ENCODE data around the gene TSPAN14.

The TSPAN14 gene

DNA sequence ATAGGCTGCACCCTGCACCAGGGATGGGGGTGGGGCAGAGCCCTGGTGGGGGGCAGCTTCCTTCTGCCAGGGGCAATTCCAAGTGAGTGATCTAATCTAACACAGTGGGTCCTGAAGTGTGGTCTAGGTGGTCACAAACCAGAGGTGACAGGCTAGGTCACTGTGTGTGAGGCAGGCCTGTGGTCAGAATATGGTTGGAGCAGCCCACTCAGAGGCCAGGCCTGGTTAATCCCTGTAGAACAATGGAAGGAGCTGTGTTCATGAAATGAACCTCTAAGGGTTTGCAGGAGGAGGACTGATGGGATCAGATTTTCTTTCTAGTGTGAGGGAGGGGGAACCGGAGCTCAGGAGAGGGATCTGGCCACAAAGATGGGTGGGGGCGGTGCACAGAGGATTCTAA lies 10.0 kb upstream of the TSPAN14 start:
- H2BK5ac ChIP-seq (ENCODE audit: low read depth, low read length, poor library complexity): peak overlapping the region; percentile 23
- H2BK120ac ChIP-seq (ENCODE audit: insufficient read depth, low read length, poor library complexity): no peak overlapping the region
- H3K4ac ChIP-seq (ENCODE audit: low read depth, low read length): no peak overlapping the region
- H3K9ac ChIP-seq (ENCODE audit: low read length): no peak overlapping the region
- H3K4me2 ChIP-seq (ENCODE audit: low read length): no peak overlapping the region
- H2BK12ac ChIP-seq (ENCODE audit: low read length): peak overlapping the region; percentile 47
- H4K91ac ChIP-seq (ENCODE audit: low read depth, low read length): peak overlapping the region; percentile 10
- no peak overlapping the region for H3K27ac ChIP-seq (ENCODE audit: low read depth, low read length)
- WGBS (ENCODE audit: extremely low coverage, insufficient coverage, insufficient read length): no CpG with 5 or more reads among the region's 2 CpGs
- H3K18ac ChIP-seq (ENCODE audit: low read length): no peak overlapping the region
- DNase-seq: no peak
- H3K23ac ChIP-seq (ENCODE audit: low read length): no peak overlapping the region
- no peak overlapping the region for H2AFZ ChIP-seq (ENCODE audit: insufficient read depth, low read length, poor library complexity)
- H3K79me2 ChIP-seq (ENCODE audit: control insufficient read depth, insufficient read depth, low read length, poor library complexity): no peaks in the 10 kb centered on the region
- H4K8ac ChIP-seq (ENCODE audit: low read depth, low read length): no peak overlapping the region
- H3K27me3 ChIP-seq (ENCODE audit: insufficient read depth, low read length): no peaks in the 10 kb centered on the region
- H3K4me1 ChIP-seq (ENCODE audit: control insufficient read depth in 1 of 2, insufficient read depth in 2 of 2, low read length in 2 of 2): peaks cover 20 to 26% of the 10 kb centered on the region in 2 experiments
- H3K4me3 ChIP-seq (ENCODE audit: low read depth, low read length): no peak overlapping the region
- peak overlapping the region; percentile 28 for H2AK5ac ChIP-seq (ENCODE audit: low read length)
- H3K14ac ChIP-seq (ENCODE audit: low read length): no peak overlapping the region
- peaks cover 10% of the 10 kb centered on the region for H3K79me1 ChIP-seq (ENCODE audit: low read length)
- H3K9me3 ChIP-seq (ENCODE audit: insufficient read depth, low read depth, low read length): no peaks in the 10 kb centered on the region
- H3K36me3 ChIP-seq (ENCODE audit: control insufficient read depth in 1 of 2, insufficient read depth in 2 of 2, low read length in 2 of 2): no peaks in the 10 kb centered on the region
- H4K12ac ChIP-seq (ENCODE audit: low read depth, low read length): no peak overlapping the region

DNA sequence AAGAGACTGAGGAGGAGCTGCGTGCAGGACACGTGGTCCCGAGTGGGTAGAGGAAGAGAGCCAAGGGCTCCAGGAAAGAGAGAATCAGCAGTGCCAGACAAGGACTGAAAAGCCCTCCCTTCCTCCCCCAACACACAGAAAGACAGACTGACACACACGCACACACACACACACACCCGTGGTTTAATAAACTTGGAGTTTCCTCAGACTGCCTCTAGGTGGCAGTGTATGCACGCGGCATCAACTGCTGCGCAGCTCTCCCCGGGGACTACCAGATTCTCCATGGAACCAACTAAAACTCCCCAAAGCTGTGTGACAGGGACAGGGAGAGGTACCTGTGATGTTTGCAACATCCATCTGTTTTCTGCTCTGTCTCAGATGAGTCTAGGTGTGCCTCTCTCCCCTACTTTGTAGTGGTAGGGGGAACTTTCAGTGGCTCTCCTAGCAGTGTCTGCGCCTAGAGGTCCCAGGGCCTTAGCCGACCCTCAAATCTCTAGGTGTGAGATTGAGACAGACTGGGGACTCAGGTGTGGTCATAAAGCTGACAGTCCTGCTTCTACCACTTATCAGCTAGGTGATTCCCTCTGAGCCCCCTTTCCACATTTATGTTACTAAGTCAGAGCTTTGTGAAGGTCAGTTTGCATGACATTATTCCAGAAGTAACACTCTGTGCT lies 9.3 kb upstream of the TSPAN14 start:
- no peaks in the 10 kb centered on the region for H3K27me3 ChIP-seq (ENCODE audit: insufficient read depth, low read length)
- no peak overlapping the region for H3K4me2 ChIP-seq (ENCODE audit: low read length)
- DNase-seq: peak; percentile 56 to 83
- peak overlapping the region; percentile 10 for H4K91ac ChIP-seq (ENCODE audit: low read depth, low read length)
- no peak overlapping the region for H2AK5ac ChIP-seq (ENCODE audit: low read length)
- no peak overlapping the region for H3K27ac ChIP-seq (ENCODE audit: low read depth, low read length)
- no peak overlapping the region for H2AFZ ChIP-seq (ENCODE audit: insufficient read depth, low read length, poor library complexity)
- no peaks in the 10 kb centered on the region for H3K9me3 ChIP-seq (ENCODE audit: insufficient read depth, low read depth, low read length)
- H2BK5ac ChIP-seq (ENCODE audit: low read depth, low read length, poor library complexity): no peak overlapping the region
- no peaks in the 10 kb centered on the region for H3K36me3 ChIP-seq (ENCODE audit: control insufficient read depth in 1 of 2, insufficient read depth in 2 of 2, low read length in 2 of 2)
- H2BK120ac ChIP-seq (ENCODE audit: insufficient read depth, low read length, poor library complexity): no peak overlapping the region
- H3K23ac ChIP-seq (ENCODE audit: low read length): no peak overlapping the region
- peaks cover 22 to 24% of the 10 kb centered on the region in 2 experiments for H3K4me1 ChIP-seq (ENCODE audit: control insufficient read depth in 1 of 2, insufficient read depth in 2 of 2, low read length in 2 of 2)
- no peak overlapping the region for H4K8ac ChIP-seq (ENCODE audit: low read depth, low read length)
- peak overlapping the region; percentile 5 for H2BK12ac ChIP-seq (ENCODE audit: low read length)
- peak overlapping the region; percentile 8 for H3K14ac ChIP-seq (ENCODE audit: low read length)
- no peak overlapping the region for H3K18ac ChIP-seq (ENCODE audit: low read length)
- no peak overlapping the region for H3K4me3 ChIP-seq (ENCODE audit: low read depth, low read length)
- peaks cover 10% of the 10 kb centered on the region for H3K79me1 ChIP-seq (ENCODE audit: low read length)
- WGBS (ENCODE audit: extremely low coverage, insufficient coverage, insufficient read length): no CpG with 5 or more reads among the region's 11 CpGs
- no peak overlapping the region for H3K9ac ChIP-seq (ENCODE audit: low read length)
- H3K4ac ChIP-seq (ENCODE audit: low read depth, low read length): no peak overlapping the region
- H3K79me2 ChIP-seq (ENCODE audit: control insufficient read depth, insufficient read depth, low read length, poor library complexity): no peaks in the 10 kb centered on the region
- H4K12ac ChIP-seq (ENCODE audit: low read depth, low read length): no peak overlapping the region

DNA sequence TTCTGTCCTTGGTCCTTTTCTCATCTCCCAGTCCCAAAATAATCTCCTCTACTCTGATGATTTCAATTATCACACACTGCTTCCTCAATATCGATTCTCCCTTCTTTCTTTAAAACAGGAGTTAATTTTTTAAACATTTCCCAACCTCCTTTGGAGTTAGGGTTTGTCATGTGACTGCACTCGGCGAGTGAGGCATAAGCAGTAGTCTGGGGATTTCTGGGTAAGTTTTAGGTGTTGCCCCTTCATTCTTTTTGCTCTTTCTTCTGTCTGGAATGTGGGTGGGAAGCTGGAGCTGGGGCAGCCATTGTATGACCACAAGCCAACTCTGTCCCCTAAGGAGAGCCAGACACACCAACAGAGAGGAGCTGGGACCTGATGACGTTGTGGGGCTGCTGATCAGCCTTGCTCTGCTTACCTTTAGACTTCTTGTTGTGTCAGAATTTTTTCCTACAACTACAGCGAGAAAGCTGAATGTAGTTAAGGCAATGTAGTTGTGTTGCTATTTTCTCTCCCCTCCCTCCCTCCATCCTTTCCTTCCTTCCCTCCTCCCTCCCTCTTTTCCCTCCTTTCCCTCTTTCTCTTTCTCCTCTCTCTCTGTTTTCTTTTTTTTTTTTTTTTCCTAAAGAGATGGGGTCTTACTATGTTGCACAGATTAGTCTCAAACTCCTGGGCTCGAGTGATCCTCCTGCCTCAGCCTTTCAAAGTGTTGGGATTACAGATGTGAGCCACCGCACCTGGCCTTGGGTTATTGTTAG lies 6.5 kb upstream of the TSPAN14 start:
- H2BK12ac ChIP-seq (ENCODE audit: low read length): peak overlapping the region; percentile 44
- H3K27ac ChIP-seq (ENCODE audit: low read depth, low read length): no peak overlapping the region
- DNase-seq: no peak
- no peak overlapping the region for H3K18ac ChIP-seq (ENCODE audit: low read length)
- peaks cover 15 to 16% of the 10 kb centered on the region in 2 experiments for H3K4me1 ChIP-seq (ENCODE audit: control insufficient read depth in 1 of 2, insufficient read depth in 2 of 2, low read length in 2 of 2)
- no peak overlapping the region for H3K23ac ChIP-seq (ENCODE audit: low read length)
- no peak overlapping the region for H3K14ac ChIP-seq (ENCODE audit: low read length)
- H4K91ac ChIP-seq (ENCODE audit: low read depth, low read length): no peak overlapping the region
- H2AFZ ChIP-seq (ENCODE audit: insufficient read depth, low read length, poor library complexity): no peak overlapping the region
- peaks cover 1% of the 10 kb centered on the region for H3K9me3 ChIP-seq (ENCODE audit: insufficient read depth, low read depth, low read length)
- no peaks in the 10 kb centered on the region for H3K79me2 ChIP-seq (ENCODE audit: control insufficient read depth, insufficient read depth, low read length, poor library complexity)
- no peak overlapping the region for H2BK120ac ChIP-seq (ENCODE audit: insufficient read depth, low read length, poor library complexity)
- H3K4me2 ChIP-seq (ENCODE audit: low read length): no peak overlapping the region
- H3K4me3 ChIP-seq (ENCODE audit: low read depth, low read length): no peak overlapping the region
- H4K12ac ChIP-seq (ENCODE audit: low read depth, low read length): no peak overlapping the region
- H3K9ac ChIP-seq (ENCODE audit: low read length): no peak overlapping the region
- 100% methylated on average over 1 of the region's 7 CpGs for WGBS (ENCODE audit: extremely low coverage, insufficient coverage, insufficient read length)
- peaks cover 6% of the 10 kb centered on the region for H3K79me1 ChIP-seq (ENCODE audit: low read length)
- no peak overlapping the region for H3K4ac ChIP-seq (ENCODE audit: low read depth, low read length)
- H3K36me3 ChIP-seq (ENCODE audit: control insufficient read depth in 1 of 2, insufficient read depth in 2 of 2, low read length in 2 of 2): no peaks in the 10 kb centered on the region
- no peak overlapping the region for H2BK5ac ChIP-seq (ENCODE audit: low read depth, low read length, poor library complexity)
- no peaks in the 10 kb centered on the region for H3K27me3 ChIP-seq (ENCODE audit: insufficient read depth, low read length)
- no peak overlapping the region for H4K8ac ChIP-seq (ENCODE audit: low read depth, low read length)
- no peak overlapping the region for H2AK5ac ChIP-seq (ENCODE audit: low read length)

DNA sequence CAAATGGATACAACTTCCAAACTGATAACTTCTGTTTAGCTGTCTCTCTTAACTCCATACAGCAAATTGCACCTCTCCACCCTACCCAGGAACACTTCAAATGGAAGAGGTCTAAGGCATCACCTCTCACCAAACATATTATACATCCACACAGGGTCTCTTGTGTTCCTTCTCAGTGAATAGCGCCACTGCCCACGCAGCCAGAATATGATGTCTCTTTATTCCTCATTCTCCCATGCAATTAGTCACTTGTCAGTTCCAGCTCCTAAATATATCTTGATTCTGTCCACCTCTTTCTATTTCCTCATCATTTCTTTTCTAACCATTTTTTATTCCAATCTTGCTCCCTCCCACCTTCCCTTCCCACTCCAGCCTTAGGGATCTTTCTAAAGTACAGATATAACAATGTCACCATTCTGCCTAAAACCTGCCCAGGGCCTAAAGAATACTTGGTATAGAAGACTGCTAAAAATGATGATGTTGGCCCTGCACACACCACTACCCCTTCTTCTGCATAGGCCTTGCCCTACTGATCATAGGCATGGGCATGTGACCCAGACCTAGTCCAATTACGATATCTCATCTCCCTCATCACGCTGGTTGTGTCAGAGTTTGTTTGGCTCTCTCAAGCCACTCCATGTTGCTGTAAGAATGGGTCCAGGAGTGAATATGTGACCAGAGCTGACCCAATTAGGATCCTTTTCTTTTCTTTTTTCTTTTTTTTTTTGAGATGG lies 5.7 kb upstream of the TSPAN14 start:
- Histone ChIP-seq H2BK5ac (ENCODE audit: low read depth, low read length, poor library complexity) (no peak overlapping the region), H4K12ac (ENCODE audit: low read depth, low read length) (no peak overlapping the region), H3K27ac (ENCODE audit: low read depth, low read length) (no peak overlapping the region), H2BK12ac (ENCODE audit: low read length) (no peak overlapping the region), H3K79me2 (ENCODE audit: control insufficient read depth, insufficient read depth, low read length, poor library complexity) (peaks cover 2% of the 10 kb centered on the region), H2AK5ac (ENCODE audit: low read length) (no peak overlapping the region), H3K4me2 (ENCODE audit: low read length) (no peak overlapping the region), H3K4me1 (ENCODE audit: control insufficient read depth in 1 of 2, insufficient read depth in 2 of 2, low read length in 2 of 2) (peaks cover 14% of the 10 kb centered on the region in 2 experiments), H2AFZ (ENCODE audit: insufficient read depth, low read length, poor library complexity) (no peak overlapping the region), H3K9me3 (ENCODE audit: insufficient read depth, low read depth, low read length) (peaks cover 1% of the 10 kb centered on the region), H3K9ac (ENCODE audit: low read length) (no peak overlapping the region), H3K27me3 (ENCODE audit: insufficient read depth, low read length) (no peaks in the 10 kb centered on the region), H3K36me3 (ENCODE audit: control insufficient read depth in 1 of 2, insufficient read depth in 2 of 2, low read length in 2 of 2) (no peaks in the 10 kb centered on the region), H2BK120ac (ENCODE audit: insufficient read depth, low read length, poor library complexity) (no peak overlapping the region), H3K79me1 (ENCODE audit: low read length) (peaks cover 7% of the 10 kb centered on the region), H3K23ac (ENCODE audit: low read length) (no peak overlapping the region), H4K91ac (ENCODE audit: low read depth, low read length) (no peak overlapping the region), H3K4ac (ENCODE audit: low read depth, low read length) (no peak overlapping the region), H3K18ac (ENCODE audit: low read length) (no peak overlapping the region), H3K14ac (ENCODE audit: low read length) (no peak overlapping the region), H3K4me3 (ENCODE audit: low read depth, low read length) (no peak overlapping the region), H4K8ac (ENCODE audit: low read depth, low read length) (no peak overlapping the region)
- WGBS (ENCODE audit: extremely low coverage, insufficient coverage, insufficient read length): no CpG with 5 or more reads among the region's 4 CpGs
- no peak for DNase-seq
